ENCODE results near the gene VAMP8.

- TF ChIP-seq POLR2A (IDR thresholded peaks at IDR 0.05; ENCODE audit: low read length) (no peak), GATA1 (IDR thresholded peaks at IDR 0.05; ENCODE audit: low read depth, low read length) (no peak)
Observed at GRCh38 chr2:85621338-85621737, 44.0 kb downstream of the VAMP8 start.

Measured in erythroblast (primary cell).